ENCODE data around the gene MAP3K14.
A peak's percentile ranks its signal among the peaks of the same experiment; 100 is the strongest.

Gene MAP3K14

DNA sequence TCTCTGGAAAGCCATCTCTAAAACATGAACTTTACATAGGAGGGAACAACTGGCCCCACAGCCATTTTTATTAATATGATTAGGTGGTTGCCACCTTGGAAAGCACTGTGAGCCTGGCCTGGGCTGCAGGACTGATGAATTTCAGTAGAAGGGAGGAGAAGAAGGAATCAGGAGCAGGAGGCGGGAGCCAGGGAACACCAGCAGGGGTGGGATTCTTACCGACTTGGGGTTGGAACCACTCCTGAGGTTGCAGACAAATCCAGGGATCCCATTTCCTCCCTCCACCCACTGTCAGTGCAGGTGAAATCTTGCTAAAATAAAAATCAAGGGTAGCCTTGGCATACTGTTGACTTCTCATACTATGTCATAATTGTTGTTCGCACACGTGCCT is 16.9 kb upstream of the MAP3K14 start:
- no peak for DNase-seq (ENCODE audit: insufficient read length, low spot score)
- no peak for FAIRE-seq
- TF ChIP-seq, protein P1, sequence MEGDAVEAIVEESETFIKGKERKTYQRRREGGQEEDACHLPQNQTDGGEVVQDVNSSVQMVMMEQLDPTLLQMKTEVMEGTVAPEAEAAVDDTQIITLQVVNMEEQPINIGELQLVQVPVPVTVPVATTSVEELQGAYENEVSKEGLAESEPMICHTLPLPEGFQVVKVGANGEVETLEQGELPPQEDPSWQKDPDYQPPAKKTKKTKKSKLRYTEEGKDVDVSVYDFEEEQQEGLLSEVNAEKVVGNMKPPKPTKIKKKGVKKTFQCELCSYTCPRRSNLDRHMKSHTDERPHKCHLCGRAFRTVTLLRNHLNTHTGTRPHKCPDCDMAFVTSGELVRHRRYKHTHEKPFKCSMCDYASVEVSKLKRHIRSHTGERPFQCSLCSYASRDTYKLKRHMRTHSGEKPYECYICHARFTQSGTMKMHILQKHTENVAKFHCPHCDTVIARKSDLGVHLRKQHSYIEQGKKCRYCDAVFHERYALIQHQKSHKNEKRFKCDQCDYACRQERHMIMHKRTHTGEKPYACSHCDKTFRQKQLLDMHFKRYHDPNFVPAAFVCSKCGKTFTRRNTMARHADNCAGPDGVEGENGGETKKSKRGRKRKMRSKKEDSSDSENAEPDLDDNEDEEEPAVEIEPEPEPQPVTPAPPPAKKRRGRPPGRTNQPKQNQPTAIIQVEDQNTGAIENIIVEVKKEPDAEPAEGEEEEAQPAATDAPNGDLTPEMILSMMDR (IDR thresholded peaks at IDR 0.05; ENCODE audit: insufficient read depth, missing control alignments), result no peak

GRCh38 chr17:45332989-45333701 is 16.3 kb upstream of the MAP3K14 start:
- no peak for FAIRE-seq

DNA sequence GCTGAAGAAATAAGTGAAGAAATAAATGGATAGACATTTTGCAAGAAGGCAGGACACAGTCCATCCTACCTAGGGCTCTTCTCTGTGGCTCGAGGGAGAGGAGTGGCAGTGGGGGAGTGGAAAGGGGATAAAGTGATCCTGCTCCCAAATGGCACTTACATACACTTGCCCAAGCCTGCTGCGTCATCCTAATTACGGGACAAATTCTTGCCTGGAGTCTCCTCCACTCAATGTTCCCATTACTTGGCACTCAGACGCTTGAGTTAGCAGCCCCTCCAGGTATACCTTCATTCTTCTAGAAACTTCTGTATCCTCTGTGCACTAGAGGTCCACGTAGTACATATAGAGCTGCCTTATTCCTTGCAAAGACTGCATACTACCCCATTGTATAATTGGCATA is 15.7 kb upstream of the MAP3K14 start:
- DNase-seq (ENCODE audit: insufficient read length, low spot score), result no peak
- FAIRE-seq, result no peak
- TF ChIP-seq, protein P1 (IDR thresholded peaks at IDR 0.05; ENCODE audit: insufficient read depth, missing control alignments), result no peak

More at GRCh38 chr17:45332989-45333701, 16.3 kb upstream of the MAP3K14 start:
- no peak for DNase-seq (ENCODE audit: insufficient read length, low spot score)
- TF ChIP-seq, protein P1 (IDR thresholded peaks at IDR 0.05; ENCODE audit: insufficient read depth, missing control alignments), result no peak

DNA sequence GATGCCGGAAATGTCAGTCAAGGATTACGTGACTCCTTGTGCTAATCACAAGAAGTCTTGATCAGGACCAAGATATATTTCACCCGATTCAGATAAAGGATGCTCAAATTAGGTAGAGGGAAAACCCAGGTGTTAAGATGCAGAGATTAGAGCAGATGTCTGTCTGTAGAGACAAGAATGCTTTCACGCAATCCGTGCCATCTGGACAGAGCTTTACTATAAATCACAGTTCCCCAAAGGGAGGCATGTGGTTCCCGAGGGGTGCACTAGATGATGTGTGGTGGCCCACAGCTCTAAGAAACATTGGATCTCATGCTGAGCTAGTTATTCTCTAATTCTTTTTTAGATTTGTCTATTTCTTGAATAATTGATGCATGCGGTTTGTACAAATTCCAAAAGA is 9.8 kb upstream of the MAP3K14 start:
- FAIRE-seq (peak; percentile 87), DNase-seq (ENCODE audit: insufficient read length, low spot score) (peak; percentile 71)
- TF ChIP-seq, protein P1 (IDR thresholded peaks at IDR 0.05; ENCODE audit: insufficient read depth, missing control alignments), result no peak

DNA sequence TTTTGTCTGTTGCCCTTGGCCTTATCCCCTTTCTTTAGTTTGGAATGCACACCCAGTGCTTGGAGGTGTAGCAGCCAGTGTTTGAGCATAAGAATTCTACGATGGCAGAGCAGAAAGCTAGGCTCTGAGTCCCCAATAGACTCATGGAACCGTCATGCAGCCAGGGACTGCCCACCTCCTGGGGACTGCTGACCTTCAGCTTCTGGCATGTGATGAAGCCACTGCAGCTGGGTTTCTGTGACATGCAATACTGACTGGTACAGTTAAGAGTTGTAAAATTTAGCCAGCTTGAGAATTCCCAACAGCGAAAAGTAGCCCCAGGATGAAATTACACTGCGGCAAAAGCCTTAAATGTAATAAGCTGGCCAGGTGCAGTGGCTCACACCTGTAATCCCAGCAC is 9.0 kb upstream of the MAP3K14 start:
- DNase-seq (ENCODE audit: insufficient read length, low spot score) (no peak), FAIRE-seq (no peak)
- TF ChIP-seq, protein P1 (IDR thresholded peaks at IDR 0.05; ENCODE audit: insufficient read depth, missing control alignments), result no peak

- FAIRE-seq (no peak), DNase-seq (ENCODE audit: insufficient read length, low spot score) (no peak)
- TF ChIP-seq, protein P1 (IDR thresholded peaks at IDR 0.05; ENCODE audit: insufficient read depth, missing control alignments), result no peak
These were observed 7.5 kb upstream of the MAP3K14 start for GRCh38 chr17:45324336-45324735.

GRCh38 chr17:45322168-45322567 is 5.3 kb upstream of the MAP3K14 start:
- DNase-seq (ENCODE audit: insufficient read length, low spot score) (no peak), FAIRE-seq (no peak)
- TF ChIP-seq, protein P1 (IDR thresholded peaks at IDR 0.05; ENCODE audit: insufficient read depth, missing control alignments), result no peak

Data from D721Med (cell line).